ENCODE results near the gene SIGLEC6. TPM values are rescaled to one million over a fixed set of nuclear protein-coding genes. Genes with fewer than 3 reads are reported as not detected.

The SIGLEC6 gene
- total RNA-seq, 1 experiment from 2014 or later = not detected

DNA sequence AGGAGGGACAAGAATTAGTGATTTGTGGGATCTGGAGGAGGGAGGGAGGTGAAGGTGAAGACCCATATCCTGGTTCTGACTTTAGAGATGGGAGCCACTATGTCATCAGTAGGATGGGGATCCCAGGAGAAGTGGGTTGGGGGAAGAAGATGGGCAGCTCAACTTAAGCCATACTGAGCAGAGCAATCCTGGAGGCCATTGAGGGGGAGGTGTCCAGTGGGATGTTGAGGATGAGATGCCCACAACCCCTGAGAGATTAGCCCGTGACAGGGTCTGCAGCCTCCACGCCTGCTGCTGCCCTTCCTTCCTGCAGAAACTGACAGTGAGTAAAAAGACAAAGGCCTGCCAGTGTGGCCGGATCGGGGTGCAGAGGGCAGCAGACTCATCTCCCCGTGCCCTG is 11.2 kb upstream of the SIGLEC6 start:
- DNase-seq (ENCODE audit: low read depth, low spot score) (no peak), ATAC-seq (no peak)
- TF ChIP-seq SIN3A (IDR thresholded peaks at IDR 0.05; ENCODE audit: borderline replicate concordance, insufficient read depth, low read depth, low read length) (no peak), CTCF (IDR thresholded peaks at IDR 0.05) (no peak)
- TF ChIP-seq, protein P1, sequence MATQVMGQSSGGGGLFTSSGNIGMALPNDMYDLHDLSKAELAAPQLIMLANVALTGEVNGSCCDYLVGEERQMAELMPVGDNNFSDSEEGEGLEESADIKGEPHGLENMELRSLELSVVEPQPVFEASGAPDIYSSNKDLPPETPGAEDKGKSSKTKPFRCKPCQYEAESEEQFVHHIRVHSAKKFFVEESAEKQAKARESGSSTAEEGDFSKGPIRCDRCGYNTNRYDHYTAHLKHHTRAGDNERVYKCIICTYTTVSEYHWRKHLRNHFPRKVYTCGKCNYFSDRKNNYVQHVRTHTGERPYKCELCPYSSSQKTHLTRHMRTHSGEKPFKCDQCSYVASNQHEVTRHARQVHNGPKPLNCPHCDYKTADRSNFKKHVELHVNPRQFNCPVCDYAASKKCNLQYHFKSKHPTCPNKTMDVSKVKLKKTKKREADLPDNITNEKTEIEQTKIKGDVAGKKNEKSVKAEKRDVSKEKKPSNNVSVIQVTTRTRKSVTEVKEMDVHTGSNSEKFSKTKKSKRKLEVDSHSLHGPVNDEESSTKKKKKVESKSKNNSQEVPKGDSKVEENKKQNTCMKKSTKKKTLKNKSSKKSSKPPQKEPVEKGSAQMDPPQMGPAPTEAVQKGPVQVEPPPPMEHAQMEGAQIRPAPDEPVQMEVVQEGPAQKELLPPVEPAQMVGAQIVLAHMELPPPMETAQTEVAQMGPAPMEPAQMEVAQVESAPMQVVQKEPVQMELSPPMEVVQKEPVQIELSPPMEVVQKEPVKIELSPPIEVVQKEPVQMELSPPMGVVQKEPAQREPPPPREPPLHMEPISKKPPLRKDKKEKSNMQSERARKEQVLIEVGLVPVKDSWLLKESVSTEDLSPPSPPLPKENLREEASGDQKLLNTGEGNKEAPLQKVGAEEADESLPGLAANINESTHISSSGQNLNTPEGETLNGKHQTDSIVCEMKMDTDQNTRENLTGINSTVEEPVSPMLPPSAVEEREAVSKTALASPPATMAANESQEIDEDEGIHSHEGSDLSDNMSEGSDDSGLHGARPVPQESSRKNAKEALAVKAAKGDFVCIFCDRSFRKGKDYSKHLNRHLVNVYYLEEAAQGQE (IDR thresholded peaks at IDR 0.05; ENCODE audit: insufficient read depth in 1 of 2, low read depth in 2 of 2, low read length in 1 of 2) = no peak
- Histone ChIP-seq H3K36me3 (ENCODE audit: control insufficient read depth, insufficient read depth, low read length) (no peaks in the 10 kb centered on the region), H3K4me1 (ENCODE audit: control insufficient read depth, insufficient read depth, low read length) (no peaks in the 10 kb centered on the region), H3K27ac (ENCODE audit: low read length) (no peak overlapping the region), H3K4me3 (ENCODE audit: low read depth in 2 of 2, low read length in 2 of 2) (no peak overlapping the region), H3K27me3 (ENCODE audit: control insufficient read depth, insufficient read depth, low read length) (peaks cover 4% of the 10 kb centered on the region; the same call in 1 of the 2 replicates), H3K9me3 (ENCODE audit: control insufficient read depth, insufficient read depth, low read depth, low read length) (no peaks in the 10 kb centered on the region)
- ChIA-PET POLR2A (no interaction called here), CTCF (no interaction called here)
- BruUV-seq (replicated peaks) = no TSS peak
- in situ Hi-C loops (cut with HindIII; ENCODE audit: low pct_unique_long_range_greater_than_20kb, low sequenced_read_pairs) (no loop called here), intact Hi-C loops (cut with micrococcal nuclease; ENCODE audit: unreplicated experiment) (no loop called here)

- no peak for DNase-seq (ENCODE audit: low read depth, low spot score)
- Histone ChIP-seq H3K9me3 (ENCODE audit: control insufficient read depth, insufficient read depth, low read depth, low read length) (no peaks in the 10 kb centered on the region), H3K4me3 (ENCODE audit: low read depth in 2 of 2, low read length in 2 of 2) (no peak overlapping the region), H3K27me3 (ENCODE audit: control insufficient read depth, insufficient read depth, low read length) (peaks cover 2% of the 10 kb centered on the region; the same call in 1 of the 2 replicates), H3K36me3 (ENCODE audit: control insufficient read depth, insufficient read depth, low read length) (no peaks in the 10 kb centered on the region), H3K4me1 (ENCODE audit: control insufficient read depth, insufficient read depth, low read length) (no peaks in the 10 kb centered on the region), H3K27ac (ENCODE audit: low read length) (no peak overlapping the region)
- intact Hi-C loops (cut with micrococcal nuclease; ENCODE audit: unreplicated experiment) = no loop called here
- TF ChIP-seq TCF7L2 (IDR thresholded peaks at IDR 0.05; ENCODE audit: low read depth, low read length) (no peak), CTCF (IDR thresholded peaks at IDR 0.05) (no peak), SIN3A (IDR thresholded peaks at IDR 0.05; ENCODE audit: borderline replicate concordance, insufficient read depth, low read depth, low read length) (no peak)
- TF ChIP-seq, protein P1 (IDR thresholded peaks at IDR 0.05; ENCODE audit: insufficient read depth in 1 of 2, low read depth in 2 of 2, low read length in 1 of 2) = no peak
- ChIA-PET CTCF (no interaction called here), POLR2A (no interaction called here)
- in situ Hi-C loops (cut with HindIII; ENCODE audit: low pct_unique_long_range_greater_than_20kb, low sequenced_read_pairs) = no loop called here
- ATAC-seq = no peak
- no TSS peak for BruUV-seq (replicated peaks)
These were observed 10.2 kb upstream of the SIGLEC6 start for GRCh38 chr19:51541458-51542357.

Data from Panc1 (cell line).